Testis (tissue), 3 donors: Measurements from ENCODE around the gene WFIKKN2. TPM values are rescaled to one million over a fixed set of nuclear protein-coding genes. Genes with fewer than 3 reads are reported as not detected.

ENCODE experiments used
- DNase-seq: peaks from one replicate; pipeline ENCODE4 v3.0.0-alpha.2; 2019
- H3K27ac ChIP-seq, 2 donors: fragments of 200-600 bp; sonication (generic); one replicate each; pipeline ENCODE4 v1.5.1; 2019
- H3K27me3 ChIP-seq: fragments of 200-600 bp; sonication (generic); one replicate; pipeline ENCODE4 v1.5.1; 2019
- H3K36me3 ChIP-seq: fragments of 200-600 bp; sonication (generic); one replicate; pipeline ENCODE4 v1.5.1; 2017; ENCODE audit warnings: low read depth; ENCODE audit errors: missing control alignments
- H3K4me1 ChIP-seq: fragments of 200-600 bp; sonication (generic); one replicate; pipeline ENCODE4 v1.5.1; 2019
- H3K4me3 ChIP-seq, 2 donors: fragments of 200-600 bp; sonication (generic); one replicate each; pipeline ENCODE4 v1.5.1; 2017 to 2019
- H3K9me3 ChIP-seq: fragments of 200-600 bp; sonication (generic); one replicate; pipeline ENCODE4 v1.5.1; 2017
- POLR2A ChIP-seq: fragments of 450-650 bp; IDR thresholded peaks from one replicate; pipeline ENCODE4 v1.6.1; 2017; ENCODE audit warnings: antibody characterized with exemption, mild to moderate bottlenecking, moderate library complexity
- WGBS, 2 donors: methylation state at CpG; one replicate each; pipeline ENCODE4 v1.1.5; 2018; 5-methylcytosine and 5-hydroxymethylcytosine counted together
- intact Hi-C: fragments of 100-400 bp; cut with DNase I; formaldehyde crosslinking; loops from one replicate; pipeline ENCODE4 v1.15.1; 2023; ENCODE audit warnings: low total_unique reads
- polyA plus RNA-seq: library from polyadenylated mRNA; stranded (reverse); fragments of 350-450 nt; fragmentation: Illumina TruSeq; extraction: RNeasy Lipid Tissue Mini Kit (QIAGEN cat#74804); gene quantifications from one replicate; pipeline ENCODE4 v1.2.3, GENCODE V29; 2014; ENCODE audit warnings: low read depth, low replicate concordance; ENCODE audit not compliant: insufficient read depth
- total RNA-seq, 2 donors: library from RNA; depleted of rRNA; stranded (reverse); fragments of >200 nt; gene quantifications; one replicate each; pipeline ENCODE4 v1.2.3, GENCODE V29; 2016
- TF ChIP-seq, protein P1 (sequence below), 3 experiments: fragments of 450-650 bp in 2 of 3; fragments of 200-600 bp in 1 of 3; sonication (generic) in 1 of 3; IDR thresholded peaks; one replicate each; pipeline ENCODE4 v1.5.1; 2016 to 2019; ENCODE audit warnings: antibody characterized with exemption in 3 of 3, mild to moderate bottlenecking in 2 of 3, moderate library complexity in 1 of 3

WFIKKN2 gene
- total and polyA plus RNA-seq, 3 donors from 2014 or later = 3.7 to 7.3 (median 6.8) TPM

DNA sequence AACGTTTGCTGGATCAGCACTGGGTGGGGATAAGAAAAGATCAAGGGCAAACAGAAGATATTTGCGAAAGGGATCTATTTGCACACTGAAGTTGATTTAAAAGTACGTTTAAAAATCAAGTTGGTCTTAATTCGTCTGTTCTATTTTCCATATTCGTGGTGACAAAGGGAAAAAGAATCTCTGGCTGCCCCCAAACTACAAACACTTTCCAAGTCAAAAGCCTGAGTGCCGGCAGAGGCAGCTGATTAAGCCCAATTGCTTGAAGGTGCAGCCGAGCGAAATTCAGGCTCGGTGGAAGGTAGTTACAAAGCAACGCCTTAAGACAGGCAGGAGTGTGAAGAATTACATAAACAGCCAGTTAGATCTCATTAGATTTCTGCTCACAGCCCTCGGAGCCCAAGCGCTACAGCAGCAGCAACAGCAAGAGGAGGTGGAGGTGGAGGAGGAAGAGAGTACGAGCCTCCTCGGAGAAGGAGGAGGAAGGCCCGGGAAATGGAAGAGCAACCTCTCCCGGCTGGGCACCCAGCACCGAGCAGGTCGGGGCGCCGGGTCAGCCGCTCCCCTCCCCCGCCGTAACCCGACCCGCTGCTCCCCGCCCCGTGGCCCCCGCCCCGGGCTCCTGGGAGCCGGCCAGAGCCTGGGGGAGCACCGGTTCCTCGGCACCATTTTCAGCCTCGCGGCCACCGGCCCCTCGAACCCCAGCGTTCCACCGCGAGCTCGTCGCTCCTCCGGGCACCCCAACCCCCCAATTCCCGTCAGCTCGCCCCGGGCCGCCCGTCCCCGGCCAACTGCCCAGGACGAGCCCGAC, 29.9 kb downstream of the WFIKKN2 start:
- peaks cover 7% of the 10 kb centered on the region for H3K4me1 ChIP-seq
- TF ChIP-seq, protein P1, sequence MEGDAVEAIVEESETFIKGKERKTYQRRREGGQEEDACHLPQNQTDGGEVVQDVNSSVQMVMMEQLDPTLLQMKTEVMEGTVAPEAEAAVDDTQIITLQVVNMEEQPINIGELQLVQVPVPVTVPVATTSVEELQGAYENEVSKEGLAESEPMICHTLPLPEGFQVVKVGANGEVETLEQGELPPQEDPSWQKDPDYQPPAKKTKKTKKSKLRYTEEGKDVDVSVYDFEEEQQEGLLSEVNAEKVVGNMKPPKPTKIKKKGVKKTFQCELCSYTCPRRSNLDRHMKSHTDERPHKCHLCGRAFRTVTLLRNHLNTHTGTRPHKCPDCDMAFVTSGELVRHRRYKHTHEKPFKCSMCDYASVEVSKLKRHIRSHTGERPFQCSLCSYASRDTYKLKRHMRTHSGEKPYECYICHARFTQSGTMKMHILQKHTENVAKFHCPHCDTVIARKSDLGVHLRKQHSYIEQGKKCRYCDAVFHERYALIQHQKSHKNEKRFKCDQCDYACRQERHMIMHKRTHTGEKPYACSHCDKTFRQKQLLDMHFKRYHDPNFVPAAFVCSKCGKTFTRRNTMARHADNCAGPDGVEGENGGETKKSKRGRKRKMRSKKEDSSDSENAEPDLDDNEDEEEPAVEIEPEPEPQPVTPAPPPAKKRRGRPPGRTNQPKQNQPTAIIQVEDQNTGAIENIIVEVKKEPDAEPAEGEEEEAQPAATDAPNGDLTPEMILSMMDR (IDR thresholded peaks at IDR 0.05) = no peak
- TF ChIP-seq POLR2A = no peak
- WGBS, 2 donors = 0 to 1% methylated on average over 16 to 34 of the region's 50 CpGs

DNA sequence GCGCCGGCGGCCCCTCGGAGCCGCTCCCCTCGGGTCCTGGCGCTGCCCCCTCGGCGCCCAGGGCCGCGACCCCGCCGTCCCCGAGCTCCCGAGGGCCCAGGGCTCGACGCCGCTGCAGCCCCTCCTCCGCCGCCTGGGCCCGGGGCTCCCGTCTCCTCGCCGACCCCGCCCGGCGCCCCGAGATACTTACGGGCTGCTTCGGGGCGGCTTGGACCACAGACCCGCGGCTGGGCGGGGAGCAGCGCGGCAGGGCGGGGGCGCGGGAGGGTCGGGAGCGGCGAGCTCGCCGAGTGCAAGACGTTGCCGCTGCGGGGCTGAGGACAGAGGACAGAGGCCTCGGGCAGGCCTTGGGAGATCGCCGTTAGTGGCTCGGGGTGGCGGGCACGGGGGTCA, 30.5 kb downstream of the WFIKKN2 start:
- Histone ChIP-seq H3K36me3 (no peaks in the 10 kb centered on the region), H3K4me3 (peak overlapping the region; percentile 96 to 100), H3K27ac (peak overlapping the region; percentile 99), H3K4me1 (peaks cover 7% of the 10 kb centered on the region), H3K27me3 (no peaks in the 10 kb centered on the region), H3K9me3 (no peaks in the 10 kb centered on the region)
- WGBS, 2 donors = 0% methylated on average over 24 of the region's 53 CpGs; no CpG with 5 or more reads in 1 of the 2 donors
- no peak for TF ChIP-seq POLR2A
- TF ChIP-seq, protein P1 (IDR thresholded peaks at IDR 0.05) = no peak
- no peak for DNase-seq
- intact Hi-C loops = loop anchor here (5.0 kb wide), 1 partner anchor 86 kb away; no protein-coding TSS in a partner anchor

More for the DNA sequence above, 29.9 kb downstream of the WFIKKN2 start:
- H3K27me3 ChIP-seq = no peaks in the 10 kb centered on the region
- peak; percentile 56 for DNase-seq
- H3K9me3 ChIP-seq = no peaks in the 10 kb centered on the region
- peak overlapping the region; percentile 96 to 100 for H3K4me3 ChIP-seq
- H3K27ac ChIP-seq = peak overlapping the region; percentile 99
- intact Hi-C loops = loop anchor here (5.0 kb wide), 1 partner anchor 87 kb away; no protein-coding TSS in a partner anchor
- H3K36me3 ChIP-seq = no peaks in the 10 kb centered on the region

DNA sequence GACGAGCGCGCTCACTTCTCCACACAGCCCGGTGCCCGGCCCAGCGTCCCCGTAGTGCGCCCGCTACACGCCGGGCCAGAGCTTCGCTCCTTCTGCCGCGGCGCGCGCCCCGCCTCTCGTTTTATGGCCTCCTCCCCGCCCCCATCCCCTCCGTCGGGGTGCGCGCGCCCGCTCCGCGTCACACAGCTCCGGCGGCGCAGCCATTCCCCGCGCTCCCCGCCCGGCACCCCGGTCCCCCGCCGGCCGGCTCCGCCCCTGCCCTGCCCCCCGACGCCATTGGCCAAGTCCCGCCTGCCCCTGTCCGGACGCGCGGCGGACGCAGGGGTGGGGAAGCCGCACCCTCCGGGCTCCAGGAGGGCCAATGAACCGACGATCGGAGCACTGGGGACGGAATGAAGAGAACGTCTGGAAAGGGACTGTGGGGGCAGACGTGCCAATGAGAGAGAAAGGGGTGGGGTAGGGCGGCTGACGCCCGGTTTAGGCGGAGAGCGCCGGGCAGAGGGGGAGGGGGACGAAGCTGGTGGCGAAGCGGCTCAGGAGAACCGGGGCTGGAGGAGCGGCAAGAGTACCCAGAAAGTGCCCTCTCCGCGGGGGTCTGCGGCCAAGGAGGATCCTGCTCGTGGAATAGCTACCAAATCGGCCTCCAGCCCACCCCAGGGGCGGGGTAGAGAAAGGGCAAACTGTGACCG, 31.0 kb downstream of the WFIKKN2 start, which contains the start of gene TOB1:
Gene TOB1, minus strand, starts transcription at position 94 of the 689 bp plus-strand sequence. CDS start 2,337 bp downstream, outside the sequence.
- 0 to 1% methylated on average over 31 to 75 of the region's 75 CpGs for WGBS, 2 donors
- peaks cover 5% of the 10 kb centered on the region for H3K4me1 ChIP-seq
- DNase-seq = peak; percentile 95
- peak within 1 kb of the TSS; percentile 99 for H3K27ac ChIP-seq
- peak; percentile 94 for TF ChIP-seq POLR2A
- TF ChIP-seq, protein P1 (IDR thresholded peaks at IDR 0.05) = no peak
- no peaks in the 10 kb centered on the region for H3K36me3 ChIP-seq
- H3K9me3 ChIP-seq = no peaks in the 10 kb centered on the region
- no peaks in the 10 kb centered on the region for H3K27me3 ChIP-seq
- intact Hi-C loops = loop anchor here (5.0 kb wide), 1 partner anchor 86 kb away; no protein-coding TSS in a partner anchor
- H3K4me3 ChIP-seq = peak within 1 kb of the TSS; percentile 96 to 100

DNA sequence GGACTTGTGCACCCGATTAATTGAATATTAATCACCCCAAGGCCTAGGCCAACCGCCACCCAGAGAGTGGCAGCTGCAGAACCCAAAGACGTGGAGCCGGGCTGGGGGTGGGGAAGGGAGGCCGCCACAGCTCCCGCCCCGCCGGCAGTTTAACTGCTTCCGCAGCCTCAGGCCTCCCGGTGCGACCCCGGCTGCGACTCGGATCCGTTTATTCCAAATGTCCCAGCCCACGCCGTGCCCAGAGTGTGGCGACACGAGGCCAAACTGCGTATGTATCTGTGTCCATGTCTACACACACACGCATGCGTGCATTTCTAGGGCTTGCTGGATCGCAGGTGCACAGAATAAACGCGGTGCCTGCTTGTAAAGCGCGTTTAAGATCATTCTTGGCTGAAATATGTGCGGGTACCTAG, 31.6 kb downstream of the WFIKKN2 start:
- no peaks in the 10 kb centered on the region for H3K27me3 ChIP-seq
- H3K4me1 ChIP-seq = no peaks in the 10 kb centered on the region
- DNase-seq = no peak
- no peaks in the 10 kb centered on the region for H3K9me3 ChIP-seq
- no peaks in the 10 kb centered on the region for H3K36me3 ChIP-seq
- WGBS, 2 donors = 0 to 1% methylated on average over 1 to 28 of the region's 28 CpGs
- no peak for TF ChIP-seq POLR2A
- TF ChIP-seq, protein P1 (IDR thresholded peaks at IDR 0.05) = no peak
- peak overlapping the region; percentile 96 to 100 for H3K4me3 ChIP-seq
- intact Hi-C loops = loop anchor here (5.0 kb wide), 1 partner anchor 85 kb away; no protein-coding TSS in a partner anchor
- peak overlapping the region; percentile 99 for H3K27ac ChIP-seq
